HCT116 (cell line): ENCODE data around the gene AXIN1.

Experiments
- EGR1 ChIP-seq: IDR thresholded peaks from 2 replicates; pipeline ENCODE4 v1.6.1; 2012; ENCODE audit warnings: low read depth
- EZH2 ChIP-seq: fragments of 200-600 bp; sonication (generic); IDR thresholded peaks from 2 replicates; pipeline ENCODE4 v1.6.1; 2017; ENCODE audit warnings: antibody characterized with exemption, mixed run types
- EZH2phosphoT487 ChIP-seq: fragments of 200-600 bp; IDR thresholded peaks from 2 replicates; pipeline ENCODE4 v1.6.1; 2018; ENCODE audit warnings: antibody characterized with exemption, borderline replicate concordance
- JUND ChIP-seq: IDR thresholded peaks from 2 replicates; pipeline ENCODE4 v1.6.1; 2012
- MAX ChIP-seq: IDR thresholded peaks from 2 replicates; pipeline ENCODE4 v1.6.1; 2012
- POLR2A ChIP-seq: IDR thresholded peaks from 2 replicates; pipeline ENCODE4 v1.7.0; 2011; ENCODE audit warnings: borderline replicate concordance; ENCODE audit not compliant: insufficient read depth, insufficient read length; ENCODE audit errors: extremely low read depth
- RAD21 ChIP-seq: IDR thresholded peaks from 2 replicates; pipeline ENCODE4 v1.6.1; 2012; ENCODE audit warnings: low read depth, mild to moderate bottlenecking
- ZBTB33 ChIP-seq: IDR thresholded peaks from 2 replicates; pipeline ENCODE4 v1.6.1; 2011; ENCODE audit warnings: mild to moderate bottlenecking, low read length, moderate library complexity; ENCODE audit not compliant: insufficient replicate concordance; ENCODE audit errors: extremely low read depth
- TF ChIP-seq, protein P1 (sequence below), 3 experiments: fragments of 200-600 bp in 1 of 3; sonication (generic) in 1 of 3; IDR thresholded peaks in 2 of 3; conservative IDR thresholded peaks in 1 of 3; 2 replicates each; pipeline ENCODE4 v1.5.1; 2012 to 2017; ENCODE audit warnings: low read depth in 2 of 3, low read length in 2 of 3, antibody characterized with exemption in 1 of 3, borderline replicate concordance in 1 of 3, control low read depth in 1 of 3, mild to moderate bottlenecking in 1 of 3, mixed read lengths in 1 of 3, mixed run types in 1 of 3, moderate library complexity in 1 of 3; ENCODE audit not compliant: insufficient read depth in 1 of 3
- TF ChIP-seq, protein P2 (sequence below): IDR thresholded peaks from 2 replicates; pipeline ENCODE4 v1.6.1; 2012; ENCODE audit warnings: low read depth

- TF ChIP-seq POLR2A (no peak), ZBTB33 (no peak), RAD21 (no peak), JUND (no peak), EGR1 (no peak), EZH2 (no peak), MAX (no peak), EZH2phosphoT487 (no peak)
- TF ChIP-seq, protein P1, sequence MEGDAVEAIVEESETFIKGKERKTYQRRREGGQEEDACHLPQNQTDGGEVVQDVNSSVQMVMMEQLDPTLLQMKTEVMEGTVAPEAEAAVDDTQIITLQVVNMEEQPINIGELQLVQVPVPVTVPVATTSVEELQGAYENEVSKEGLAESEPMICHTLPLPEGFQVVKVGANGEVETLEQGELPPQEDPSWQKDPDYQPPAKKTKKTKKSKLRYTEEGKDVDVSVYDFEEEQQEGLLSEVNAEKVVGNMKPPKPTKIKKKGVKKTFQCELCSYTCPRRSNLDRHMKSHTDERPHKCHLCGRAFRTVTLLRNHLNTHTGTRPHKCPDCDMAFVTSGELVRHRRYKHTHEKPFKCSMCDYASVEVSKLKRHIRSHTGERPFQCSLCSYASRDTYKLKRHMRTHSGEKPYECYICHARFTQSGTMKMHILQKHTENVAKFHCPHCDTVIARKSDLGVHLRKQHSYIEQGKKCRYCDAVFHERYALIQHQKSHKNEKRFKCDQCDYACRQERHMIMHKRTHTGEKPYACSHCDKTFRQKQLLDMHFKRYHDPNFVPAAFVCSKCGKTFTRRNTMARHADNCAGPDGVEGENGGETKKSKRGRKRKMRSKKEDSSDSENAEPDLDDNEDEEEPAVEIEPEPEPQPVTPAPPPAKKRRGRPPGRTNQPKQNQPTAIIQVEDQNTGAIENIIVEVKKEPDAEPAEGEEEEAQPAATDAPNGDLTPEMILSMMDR (IDR thresholded peaks at IDR 0.05 in 2 of 3, conservative IDR thresholded peaks at IDR 0.05 in 1 of 3; ENCODE audit: borderline replicate concordance in 1 of 3, insufficient read depth in 1 of 3, low read depth in 2 of 3, low read length in 2 of 3): no peak
- TF ChIP-seq, protein P2, sequence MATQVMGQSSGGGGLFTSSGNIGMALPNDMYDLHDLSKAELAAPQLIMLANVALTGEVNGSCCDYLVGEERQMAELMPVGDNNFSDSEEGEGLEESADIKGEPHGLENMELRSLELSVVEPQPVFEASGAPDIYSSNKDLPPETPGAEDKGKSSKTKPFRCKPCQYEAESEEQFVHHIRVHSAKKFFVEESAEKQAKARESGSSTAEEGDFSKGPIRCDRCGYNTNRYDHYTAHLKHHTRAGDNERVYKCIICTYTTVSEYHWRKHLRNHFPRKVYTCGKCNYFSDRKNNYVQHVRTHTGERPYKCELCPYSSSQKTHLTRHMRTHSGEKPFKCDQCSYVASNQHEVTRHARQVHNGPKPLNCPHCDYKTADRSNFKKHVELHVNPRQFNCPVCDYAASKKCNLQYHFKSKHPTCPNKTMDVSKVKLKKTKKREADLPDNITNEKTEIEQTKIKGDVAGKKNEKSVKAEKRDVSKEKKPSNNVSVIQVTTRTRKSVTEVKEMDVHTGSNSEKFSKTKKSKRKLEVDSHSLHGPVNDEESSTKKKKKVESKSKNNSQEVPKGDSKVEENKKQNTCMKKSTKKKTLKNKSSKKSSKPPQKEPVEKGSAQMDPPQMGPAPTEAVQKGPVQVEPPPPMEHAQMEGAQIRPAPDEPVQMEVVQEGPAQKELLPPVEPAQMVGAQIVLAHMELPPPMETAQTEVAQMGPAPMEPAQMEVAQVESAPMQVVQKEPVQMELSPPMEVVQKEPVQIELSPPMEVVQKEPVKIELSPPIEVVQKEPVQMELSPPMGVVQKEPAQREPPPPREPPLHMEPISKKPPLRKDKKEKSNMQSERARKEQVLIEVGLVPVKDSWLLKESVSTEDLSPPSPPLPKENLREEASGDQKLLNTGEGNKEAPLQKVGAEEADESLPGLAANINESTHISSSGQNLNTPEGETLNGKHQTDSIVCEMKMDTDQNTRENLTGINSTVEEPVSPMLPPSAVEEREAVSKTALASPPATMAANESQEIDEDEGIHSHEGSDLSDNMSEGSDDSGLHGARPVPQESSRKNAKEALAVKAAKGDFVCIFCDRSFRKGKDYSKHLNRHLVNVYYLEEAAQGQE: no peak
Measured at GRCh38 chr16:370443-370842, 17.9 kb upstream of the AXIN1 start, which contains the start of gene MRPL28.
